Mammary epithelial cell (primary cell): ENCODE measurements around the gene MAP4K1.

Experiments used
- EZH2 ChIP-seq: IDR thresholded peaks from 2 replicates; pipeline ENCODE4 v1.6.1; 2012; ENCODE audit warnings: low read length, inconsistent platforms, borderline replicate concordance
- TF ChIP-seq, protein P1 (sequence below), 2 donors: IDR thresholded peaks in 1 of 2; conservative IDR thresholded peaks in 1 of 2; 2 replicates each; pipeline ENCODE4 v1.5.1; 2011 to 2012; ENCODE audit warnings: inconsistent platforms in 2 of 2, low read length in 2 of 2, mild to moderate bottlenecking in 2 of 2, control low read depth in 1 of 2, low read depth in 1 of 2; ENCODE audit not compliant: insufficient read depth in 1 of 2; ENCODE audit errors: extremely low read depth in 1 of 2

DNA sequence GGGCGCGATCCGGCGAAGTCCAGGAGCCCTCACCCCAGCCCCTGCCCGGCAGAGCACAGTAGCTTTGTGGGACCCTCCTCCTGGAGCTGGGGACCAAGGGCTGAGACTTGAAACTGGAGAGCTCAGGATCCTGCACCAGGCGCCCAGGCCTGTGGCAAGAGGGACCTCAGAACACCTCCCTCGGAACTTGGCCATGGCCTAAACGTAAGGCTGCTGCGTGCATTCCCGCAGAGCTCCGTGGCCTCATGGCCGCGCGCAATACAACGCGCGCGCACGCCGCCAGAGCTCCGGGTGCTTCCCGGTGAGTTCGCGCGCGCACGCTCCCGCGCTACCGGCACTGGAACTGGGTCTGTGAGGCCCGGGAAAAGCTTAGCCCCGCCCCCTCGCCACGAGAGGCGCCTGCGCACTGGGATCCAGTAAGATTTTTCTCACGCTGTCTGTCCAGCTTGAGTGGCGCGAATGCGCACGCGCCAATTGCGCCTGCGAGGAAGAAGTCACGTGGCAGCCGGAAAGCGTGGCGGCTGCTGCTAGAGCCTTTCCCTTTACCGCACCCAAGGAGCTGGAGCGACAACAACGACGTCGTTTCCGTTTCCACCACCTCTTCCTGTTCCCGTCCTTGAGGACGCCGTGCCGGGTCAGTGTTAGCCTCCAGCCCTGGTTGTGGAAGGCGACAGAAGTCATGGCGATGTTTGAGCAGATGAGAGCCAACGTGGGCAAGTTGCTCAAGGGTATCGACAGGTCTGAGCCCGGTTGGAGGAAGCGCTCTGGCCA lies 1.0 kb upstream of the MAP4K1 start, which contains the start of gene EIF3K:
- TF ChIP-seq, protein P1, sequence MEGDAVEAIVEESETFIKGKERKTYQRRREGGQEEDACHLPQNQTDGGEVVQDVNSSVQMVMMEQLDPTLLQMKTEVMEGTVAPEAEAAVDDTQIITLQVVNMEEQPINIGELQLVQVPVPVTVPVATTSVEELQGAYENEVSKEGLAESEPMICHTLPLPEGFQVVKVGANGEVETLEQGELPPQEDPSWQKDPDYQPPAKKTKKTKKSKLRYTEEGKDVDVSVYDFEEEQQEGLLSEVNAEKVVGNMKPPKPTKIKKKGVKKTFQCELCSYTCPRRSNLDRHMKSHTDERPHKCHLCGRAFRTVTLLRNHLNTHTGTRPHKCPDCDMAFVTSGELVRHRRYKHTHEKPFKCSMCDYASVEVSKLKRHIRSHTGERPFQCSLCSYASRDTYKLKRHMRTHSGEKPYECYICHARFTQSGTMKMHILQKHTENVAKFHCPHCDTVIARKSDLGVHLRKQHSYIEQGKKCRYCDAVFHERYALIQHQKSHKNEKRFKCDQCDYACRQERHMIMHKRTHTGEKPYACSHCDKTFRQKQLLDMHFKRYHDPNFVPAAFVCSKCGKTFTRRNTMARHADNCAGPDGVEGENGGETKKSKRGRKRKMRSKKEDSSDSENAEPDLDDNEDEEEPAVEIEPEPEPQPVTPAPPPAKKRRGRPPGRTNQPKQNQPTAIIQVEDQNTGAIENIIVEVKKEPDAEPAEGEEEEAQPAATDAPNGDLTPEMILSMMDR (conservative IDR thresholded peaks at IDR 0.05 in 1 of 2, IDR thresholded peaks at IDR 0.05 in 1 of 2; ENCODE audit: extremely low read depth in 1 of 2, insufficient read depth in 1 of 2, low read depth in 1 of 2, low read length in 2 of 2), result no peak
- TF ChIP-seq EZH2, result no peak
